ENCODE data around the gene UBE2M.

The UBE2M gene

GRCh38 chr19:58536852-58537798 is 21.3 kb downstream of the UBE2M start:
- Histone ChIP-seq H3K27ac (no peak overlapping the region), H3K4me3 (ENCODE audit: low read depth, low read length) (no peak overlapping the region), H3K27me3 (ENCODE audit: insufficient read depth, low read depth, severe bottlenecking) (no peaks in the 10 kb centered on the region), H3K9me3 (ENCODE audit: severe bottlenecking) (no peaks in the 10 kb centered on the region), H3K36me3 (no peaks in the 10 kb centered on the region)
- no peak for TF ChIP-seq CTCF (IDR thresholded peaks at IDR 0.05; ENCODE audit: low read depth, low read length)
- no peak for DNase-seq

- DNase-seq, result no peak
- no peaks in the 10 kb centered on the region for H3K36me3 ChIP-seq
Measured at GRCh38 chr19:58535857-58536256, 22.6 kb downstream of the UBE2M start.

GRCh38 chr19:58531034-58531840 is 27.2 kb downstream of the UBE2M start:
- no peaks in the 10 kb centered on the region for H3K9me3 ChIP-seq (ENCODE audit: severe bottlenecking)
- H3K27ac ChIP-seq, result no peak overlapping the region
- no peaks in the 10 kb centered on the region for H3K36me3 ChIP-seq
- H3K27me3 ChIP-seq (ENCODE audit: insufficient read depth, low read depth, severe bottlenecking), result no peaks in the 10 kb centered on the region
- TF ChIP-seq CTCF (IDR thresholded peaks at IDR 0.05; ENCODE audit: low read depth, low read length), result no peak
- no peak overlapping the region for H3K4me3 ChIP-seq (ENCODE audit: low read depth, low read length)
- no peak for DNase-seq

More at GRCh38 chr19:58535857-58536256, 22.6 kb downstream of the UBE2M start:
- Histone ChIP-seq H3K27me3 (ENCODE audit: insufficient read depth, low read depth, severe bottlenecking) (no peaks in the 10 kb centered on the region), H3K9me3 (ENCODE audit: severe bottlenecking) (no peaks in the 10 kb centered on the region), H3K27ac (no peak overlapping the region), H3K4me3 (ENCODE audit: low read depth, low read length) (no peak overlapping the region)
- TF ChIP-seq CTCF (IDR thresholded peaks at IDR 0.05; ENCODE audit: low read depth, low read length), result no peak

GRCh38 chr19:58529405-58529804 is 29.0 kb downstream of the UBE2M start:
- DNase-seq, result no peak
- Histone ChIP-seq H3K4me3 (ENCODE audit: low read depth, low read length) (no peak overlapping the region), H3K27ac (no peak overlapping the region), H3K36me3 (no peaks in the 10 kb centered on the region), H3K27me3 (ENCODE audit: insufficient read depth, low read depth, severe bottlenecking) (no peaks in the 10 kb centered on the region), H3K9me3 (ENCODE audit: severe bottlenecking) (no peaks in the 10 kb centered on the region)
- TF ChIP-seq CTCF (IDR thresholded peaks at IDR 0.05; ENCODE audit: low read depth, low read length), result no peak

- no peak overlapping the region for H3K4me3 ChIP-seq (ENCODE audit: low read depth, low read length)
Measured at GRCh38 chr19:58522709-58523108, 35.7 kb downstream of the UBE2M start.

More at GRCh38 chr19:58522709-58523108, 35.7 kb downstream of the UBE2M start:
- no peak for DNase-seq
- H3K9me3 ChIP-seq (ENCODE audit: severe bottlenecking), result no peaks in the 10 kb centered on the region
- no peaks in the 10 kb centered on the region for H3K36me3 ChIP-seq
- no peaks in the 10 kb centered on the region for H3K27me3 ChIP-seq (ENCODE audit: insufficient read depth, low read depth, severe bottlenecking)
- H3K27ac ChIP-seq, result no peak overlapping the region
- no peak for TF ChIP-seq CTCF (IDR thresholded peaks at IDR 0.05; ENCODE audit: low read depth, low read length)

Measured in WERI-Rb-1 (cell line).